Mononuclear cell (primary cell): ENCODE data around the gene ZNF821. TPM values are rescaled to one million over a fixed set of nuclear protein-coding genes. Genes with fewer than 3 reads are reported as not detected.
"Not testable (repeated sequence)": the region's sequence is repeated elsewhere in the genome, so short reads cannot be mapped to it uniquely, and the experiment has no call there.

ENCODE experiments used
- H3K27me3 ChIP-seq: 2 replicates; pipeline ENCODE4 v1.6.0; 2011; ENCODE audit warnings: low read length, control low read depth; ENCODE audit not compliant: insufficient read depth
- H3K4me1 ChIP-seq: 2 replicates; pipeline ENCODE4 v1.5.1; 2011; ENCODE audit warnings: mild to moderate bottlenecking, low read length, control low read depth; ENCODE audit not compliant: insufficient read depth
- H3K4me3 ChIP-seq: 2 replicates; pipeline ENCODE4 v1.5.1; 2011; ENCODE audit warnings: mild to moderate bottlenecking, low read length, moderate library complexity
- H3K9me3 ChIP-seq: 2 replicates; pipeline ENCODE4 v1.5.1; 2011; ENCODE audit warnings: low read depth, mild to moderate bottlenecking, control low read depth, low read length
- total RNA-seq: library from RNA; depleted of rRNA; stranded (reverse); fragments of >200 nt; gene quantifications from one replicate; pipeline ENCODE4 v1.2.3, GENCODE V29; 2012

ZNF821 gene
- total RNA-seq, 1 donor = 15.1 TPM

DNA sequence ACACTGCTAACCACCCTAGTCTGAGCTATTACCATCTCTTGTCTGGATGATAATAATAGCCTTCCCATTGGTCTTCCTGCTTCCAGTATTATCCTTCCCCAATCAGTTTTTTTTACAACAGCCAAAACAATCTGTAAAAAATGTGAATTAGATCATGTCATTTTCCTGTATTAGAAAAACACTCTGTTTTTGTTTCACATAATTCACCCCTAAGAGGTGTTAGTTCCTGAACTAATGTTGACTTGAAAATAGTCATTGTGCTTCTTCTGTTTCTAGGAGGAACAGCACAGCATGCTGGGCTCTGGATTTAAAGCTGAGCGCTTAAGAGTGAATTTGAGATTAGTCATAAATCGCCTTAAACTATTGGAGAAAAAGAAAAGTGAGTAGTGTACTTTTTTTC lies 31.4 kb upstream of the ZNF821 start:
- H3K4me1 ChIP-seq = peaks cover 17% of the 10 kb centered on the region

DNA sequence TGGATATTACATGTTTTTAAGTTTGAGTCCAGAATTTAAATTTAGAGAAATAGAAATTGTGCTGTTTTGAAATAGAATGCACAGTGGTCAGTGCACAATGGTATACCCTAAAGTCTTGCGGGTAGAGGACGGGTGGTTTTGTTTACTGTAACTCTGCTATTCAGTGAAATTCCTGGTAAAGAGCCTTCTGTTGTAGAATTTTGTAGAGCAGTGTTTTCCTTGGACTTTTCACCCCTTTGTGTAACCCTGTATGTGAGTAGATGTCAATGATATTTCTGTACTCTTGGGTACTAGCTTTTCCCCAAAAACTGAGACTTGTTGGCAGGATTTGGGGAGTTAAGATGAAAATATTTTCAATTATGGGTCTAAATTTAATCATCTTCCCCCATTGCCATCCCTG lies 30.8 kb upstream of the ZNF821 start:
- Histone ChIP-seq H3K9me3 (no peaks in the 10 kb centered on the region), H3K4me1 (peaks cover 17% of the 10 kb centered on the region), H3K4me3 (no peak overlapping the region), H3K27me3 (no peaks in the 10 kb centered on the region)

More for the DNA sequence above, 31.4 kb upstream of the ZNF821 start:
- Histone ChIP-seq H3K9me3 (no peaks in the 10 kb centered on the region), H3K27me3 (no peaks in the 10 kb centered on the region), H3K4me3 (no peak overlapping the region)

DNA sequence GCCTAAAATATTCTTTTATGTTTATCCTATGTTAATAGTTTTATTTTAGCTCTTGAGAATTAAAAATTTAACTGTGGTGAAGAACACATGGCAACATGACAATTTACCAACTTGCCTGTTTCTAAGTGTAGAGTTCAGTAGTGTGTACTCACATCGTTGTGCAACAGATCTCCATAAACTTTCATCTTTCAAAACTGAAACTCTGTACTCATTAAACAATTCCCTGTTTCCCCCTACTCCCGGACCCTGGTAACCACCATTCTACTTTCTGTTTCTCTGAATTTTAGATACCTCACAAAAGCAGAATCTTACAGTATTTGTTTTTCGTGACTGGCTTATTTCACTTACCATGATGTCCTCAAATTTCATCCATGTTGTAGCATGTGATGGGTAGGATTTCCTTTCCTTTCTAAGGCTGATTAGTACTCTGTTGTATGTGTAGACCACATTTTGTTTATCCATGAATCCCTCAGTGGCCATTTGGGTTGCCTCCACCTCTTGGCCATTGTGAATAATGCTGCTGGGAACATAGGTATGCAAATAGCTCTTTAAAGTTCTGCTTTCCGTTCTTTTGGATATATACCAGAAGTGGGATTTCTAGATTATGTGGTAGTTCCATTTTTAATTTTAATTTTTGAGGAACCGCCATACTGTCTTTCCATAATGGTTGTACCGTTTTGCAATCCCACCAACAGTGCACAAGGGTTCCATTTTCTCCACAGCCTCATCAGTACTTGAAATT lies 28.7 kb upstream of the ZNF821 start:
- Histone ChIP-seq H3K9me3 (no peaks in the 10 kb centered on the region), H3K27me3 (no peaks in the 10 kb centered on the region), H3K4me1 (peaks cover 20% of the 10 kb centered on the region), H3K4me3 (no peak overlapping the region)

DNA sequence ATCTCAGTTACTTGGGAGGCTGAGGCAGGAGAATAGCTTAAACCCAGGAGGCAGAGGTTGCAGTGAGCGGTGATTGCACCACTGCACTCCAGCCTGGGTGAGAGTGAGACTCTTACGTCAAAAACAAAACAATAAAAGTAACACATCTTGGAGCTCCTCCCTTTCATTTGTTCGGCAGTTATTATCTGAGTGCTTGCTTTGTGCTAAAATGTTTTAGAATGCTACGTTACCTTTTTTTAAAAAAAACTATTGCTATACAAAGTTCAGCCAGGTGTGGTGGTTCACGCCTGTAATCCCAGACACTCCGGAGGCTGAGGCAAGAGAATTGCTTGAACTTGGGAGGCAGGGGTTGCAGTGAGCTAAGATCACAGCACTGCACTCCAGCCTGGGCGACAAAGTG lies 27.1 kb upstream of the ZNF821 start:
- Histone ChIP-seq H3K9me3 (no peaks in the 10 kb centered on the region), H3K4me3 (no peak overlapping the region), H3K4me1 (peaks cover 28% of the 10 kb centered on the region)

DNA sequence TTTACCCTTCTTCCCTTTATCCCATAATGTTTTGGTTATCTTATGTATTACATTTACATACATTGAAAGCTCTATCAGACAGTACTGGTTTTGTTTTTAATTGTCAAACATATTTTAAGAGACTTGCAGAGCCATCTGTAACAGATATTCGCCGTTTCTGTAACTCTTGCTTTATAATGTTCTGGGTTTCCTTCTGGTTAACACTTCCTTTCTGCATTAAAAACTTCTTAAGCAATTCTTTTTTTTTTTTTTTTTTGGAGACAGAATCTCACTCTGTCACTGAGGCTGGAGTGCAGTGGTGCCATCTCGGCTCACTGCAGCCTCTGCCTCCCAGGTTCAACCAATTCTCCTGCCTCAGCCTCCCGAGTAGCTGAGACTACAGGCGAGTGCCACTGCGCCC lies 21.8 kb upstream of the ZNF821 start:
- H3K4me1 ChIP-seq = peaks cover 51% of the 10 kb centered on the region
- H3K27me3 ChIP-seq, H3K4me3 ChIP-seq, H3K9me3 ChIP-seq: not testable (repeated sequence)

More for the DNA sequence above, 27.1 kb upstream of the ZNF821 start:
- no peaks in the 10 kb centered on the region for H3K27me3 ChIP-seq

DNA sequence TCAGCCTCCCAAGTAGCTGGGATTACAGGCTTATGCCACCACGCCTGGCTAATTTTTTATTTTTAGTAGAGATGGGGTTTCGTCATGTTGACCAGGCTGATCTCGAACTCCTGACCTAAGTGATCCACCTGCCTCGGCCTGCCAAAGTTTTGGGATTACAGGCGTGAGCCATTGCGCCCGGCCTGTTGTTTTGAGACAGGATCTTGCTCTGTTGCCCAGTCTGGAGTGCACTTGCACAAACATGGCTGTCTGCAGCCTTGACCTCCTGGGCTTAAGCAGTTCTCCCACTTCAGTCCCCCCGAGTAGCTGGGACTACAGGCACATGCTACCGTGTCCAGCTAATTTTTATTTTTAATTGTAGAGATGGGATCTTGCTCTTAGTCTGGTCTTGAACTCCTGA lies 20.3 kb upstream of the ZNF821 start:
- peaks cover 66% of the 10 kb centered on the region for H3K4me1 ChIP-seq
- H3K4me3 ChIP-seq = no peak overlapping the region
- no peaks in the 10 kb centered on the region for H3K27me3 ChIP-seq
- no peaks in the 10 kb centered on the region for H3K9me3 ChIP-seq

DNA sequence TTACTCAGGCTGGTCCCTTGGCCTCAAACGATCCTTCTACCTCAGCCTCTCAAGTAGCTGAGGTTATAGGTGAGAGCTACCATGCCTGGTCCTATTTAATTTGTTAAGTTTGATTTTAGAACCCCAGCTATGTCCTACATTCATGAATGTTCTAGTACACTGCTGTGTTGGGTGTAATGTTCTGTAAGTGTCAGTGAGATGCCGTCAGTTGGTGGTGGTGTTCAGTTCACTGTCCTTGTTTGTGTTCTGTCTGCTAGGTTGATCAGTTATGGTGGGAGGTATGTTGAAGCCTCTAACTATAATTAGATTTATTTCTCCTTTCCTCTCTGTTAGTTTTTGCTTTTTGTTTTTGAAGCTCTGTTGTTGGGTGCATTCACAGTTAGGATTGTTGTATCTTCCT lies 19.6 kb upstream of the ZNF821 start:
- Histone ChIP-seq H3K4me3 (no peak overlapping the region), H3K9me3 (no peaks in the 10 kb centered on the region), H3K27me3 (no peaks in the 10 kb centered on the region), H3K4me1 (peaks cover 64% of the 10 kb centered on the region)

DNA sequence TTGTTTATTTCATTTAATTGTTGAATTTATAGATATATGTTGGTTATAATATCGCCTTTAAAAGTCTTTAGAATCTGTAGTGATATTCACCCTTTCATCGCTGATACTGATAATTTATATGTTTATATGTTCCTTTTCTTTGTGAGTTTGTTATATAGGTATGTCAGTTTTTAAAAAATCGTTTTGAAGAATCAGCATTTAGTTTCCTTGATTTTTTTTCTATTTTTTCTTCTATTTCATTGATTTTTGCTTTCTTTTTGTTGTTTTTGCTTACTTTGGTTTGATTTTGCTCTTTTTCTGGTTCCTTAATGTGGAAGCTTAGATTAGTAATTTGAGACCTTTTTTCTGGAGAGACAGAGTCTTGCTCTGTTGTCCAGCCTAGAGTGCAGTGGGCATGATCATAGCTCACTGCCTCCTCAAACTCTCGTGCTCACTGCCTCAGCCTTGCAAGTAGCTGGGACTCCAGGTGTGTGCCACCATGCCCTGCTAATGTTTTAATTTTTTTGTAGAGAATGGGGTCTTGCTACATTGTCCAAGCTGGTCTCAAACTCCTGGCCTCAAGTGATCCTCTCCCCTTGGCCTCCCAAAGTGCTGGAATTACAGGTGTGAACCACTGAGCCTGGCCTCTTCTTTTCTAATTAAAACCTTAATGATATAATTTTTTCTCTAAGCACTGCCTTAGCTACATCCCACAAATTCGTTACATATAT lies 18.8 kb upstream of the ZNF821 start:
- H3K4me3 ChIP-seq = no peak overlapping the region
- peaks cover 67% of the 10 kb centered on the region for H3K4me1 ChIP-seq
- no peaks in the 10 kb centered on the region for H3K9me3 ChIP-seq
- H3K27me3 ChIP-seq = no peaks in the 10 kb centered on the region

DNA sequence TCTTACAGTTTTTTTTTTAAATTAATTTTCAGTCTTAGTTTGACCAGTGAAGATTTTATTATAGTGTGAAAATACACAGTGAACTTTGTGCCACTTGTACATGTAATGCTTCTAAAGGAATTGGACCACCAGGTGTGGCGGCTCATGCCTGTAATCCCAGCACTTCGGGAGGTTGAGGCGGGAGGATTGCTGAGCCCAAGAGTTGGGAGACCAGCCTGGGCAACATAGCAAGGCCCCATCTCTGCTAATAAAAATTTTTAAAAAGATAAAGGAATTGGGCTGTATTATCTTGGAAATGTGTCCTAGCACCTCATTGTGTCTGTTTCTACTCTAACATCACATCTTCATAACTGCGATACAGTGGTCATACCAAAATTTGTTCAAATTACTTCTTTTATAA lies 15.2 kb upstream of the ZNF821 start:
- Histone ChIP-seq H3K9me3 (no peaks in the 10 kb centered on the region), H3K4me1 (peaks cover 64% of the 10 kb centered on the region), H3K4me3 (no peak overlapping the region), H3K27me3 (no peaks in the 10 kb centered on the region)

DNA sequence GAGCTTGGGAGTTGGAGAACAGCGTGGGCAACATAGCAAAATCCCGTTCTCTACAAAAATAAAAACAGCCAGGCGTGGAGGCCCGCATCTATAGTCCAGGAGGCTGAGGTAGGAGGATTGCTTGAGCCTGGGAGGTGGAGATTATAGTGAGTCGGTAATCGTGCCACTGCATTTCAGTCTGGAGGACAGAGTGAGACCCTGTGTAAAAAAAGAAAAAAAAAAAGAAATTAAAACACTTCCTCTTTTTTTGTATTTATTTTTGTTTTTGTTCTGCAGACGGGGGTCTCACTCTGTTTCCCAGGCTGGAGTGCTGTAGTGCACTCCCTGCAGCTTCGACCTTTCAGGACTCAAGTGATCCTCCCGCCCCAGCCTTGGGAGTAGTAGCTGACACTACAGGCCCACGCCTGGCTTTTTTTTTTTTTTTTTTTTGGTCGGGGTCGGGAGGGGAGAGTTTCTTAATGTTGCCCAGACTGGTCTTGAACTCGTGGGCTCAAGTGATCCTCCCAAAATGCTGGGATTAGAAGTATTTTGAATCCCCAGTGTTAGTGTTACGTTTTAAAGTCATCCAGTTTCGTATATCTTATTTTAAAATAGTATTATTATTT lies 12.9 kb upstream of the ZNF821 start:
- no peaks in the 10 kb centered on the region for H3K27me3 ChIP-seq
- H3K4me3 ChIP-seq = peak overlapping the region; percentile 99
- peaks cover 59% of the 10 kb centered on the region for H3K4me1 ChIP-seq
- no peaks in the 10 kb centered on the region for H3K9me3 ChIP-seq

DNA sequence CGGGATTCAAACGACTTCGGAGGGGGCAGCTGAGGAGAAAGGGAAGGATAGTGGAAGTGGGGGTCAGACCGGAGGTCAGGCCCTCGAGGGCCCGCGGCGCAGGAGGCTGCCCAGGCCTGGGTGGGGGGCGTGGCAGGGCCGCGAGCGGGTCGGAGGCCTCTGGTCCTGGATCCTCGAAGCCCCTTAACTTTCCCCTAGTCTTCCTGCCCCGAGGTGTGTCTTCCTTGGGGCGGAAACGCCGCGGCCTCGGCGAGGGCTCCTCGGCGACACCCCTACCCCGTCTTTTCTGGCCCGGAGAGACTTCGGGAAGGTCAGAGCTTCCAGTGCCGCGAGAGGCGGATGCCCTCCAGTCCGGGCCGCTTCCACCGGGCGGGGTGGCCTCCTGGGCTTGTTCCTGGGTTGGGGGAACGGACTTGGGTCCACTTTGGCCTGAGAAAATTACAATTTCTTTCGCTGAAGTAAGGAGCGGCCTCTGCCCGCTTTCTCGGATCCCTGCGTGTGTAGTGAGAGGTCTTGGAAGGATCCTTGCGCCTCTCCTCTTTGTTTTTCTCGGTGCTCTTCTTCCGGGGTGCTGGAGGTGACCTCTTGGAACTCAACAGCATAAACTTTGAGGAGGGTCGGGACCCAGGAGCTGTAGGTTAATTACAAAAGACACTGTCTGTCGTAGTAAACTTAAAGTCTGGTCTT lies 11.8 kb upstream of the ZNF821 start:
- peaks cover 56% of the 10 kb centered on the region for H3K4me1 ChIP-seq
- H3K4me3 ChIP-seq = peak overlapping the region; percentile 99
- no peaks in the 10 kb centered on the region for H3K27me3 ChIP-seq
- H3K9me3 ChIP-seq = no peaks in the 10 kb centered on the region

DNA sequence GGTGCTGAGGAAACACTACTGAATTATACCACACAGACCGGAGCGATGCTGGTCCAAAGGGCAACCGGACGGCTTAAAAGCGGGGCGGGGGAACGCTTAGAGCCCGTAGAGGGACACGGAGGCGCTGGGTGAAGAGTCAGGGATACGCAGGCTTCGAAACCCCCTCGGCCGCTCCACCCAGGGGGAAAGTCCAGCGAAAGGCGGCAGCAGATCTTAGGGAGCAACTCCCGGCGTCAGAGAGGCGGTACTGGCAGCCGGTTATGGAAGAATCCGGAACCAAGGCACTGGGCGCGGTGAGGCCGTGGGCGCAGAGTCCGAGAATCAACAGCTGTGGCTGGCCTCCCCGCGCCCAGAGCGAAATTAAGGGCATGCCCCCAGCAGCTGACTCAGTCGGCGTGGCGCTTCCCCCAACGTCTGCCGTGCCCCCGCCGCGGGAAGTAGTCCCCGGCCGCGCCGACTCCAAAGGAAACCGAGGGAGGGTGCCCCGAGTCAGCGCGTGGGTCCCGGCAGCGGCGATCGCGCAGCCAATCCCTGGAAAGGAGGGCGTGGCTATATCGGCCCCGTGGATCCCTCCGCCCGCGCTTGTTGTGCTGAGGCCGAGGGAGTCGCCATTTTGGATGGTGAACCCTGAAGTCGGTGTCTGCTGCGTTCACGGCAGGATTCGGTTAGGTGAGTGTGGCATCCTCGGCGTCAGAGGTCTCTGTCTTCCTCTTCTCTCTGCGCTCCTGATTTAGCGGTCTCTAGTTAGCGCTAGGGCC lies 11.1 kb upstream of the ZNF821 start, which contains the start of gene IST1:
IST1 (plus strand) TSS at position 611 of the 758 bp plus-strand sequence. CDS start 20,110 bp downstream, outside the sequence.
- no peaks in the 10 kb centered on the region for H3K27me3 ChIP-seq
- H3K4me3 ChIP-seq = peak within 1 kb of the TSS; percentile 99
- no peaks in the 10 kb centered on the region for H3K9me3 ChIP-seq
- peaks cover 48% of the 10 kb centered on the region for H3K4me1 ChIP-seq

DNA sequence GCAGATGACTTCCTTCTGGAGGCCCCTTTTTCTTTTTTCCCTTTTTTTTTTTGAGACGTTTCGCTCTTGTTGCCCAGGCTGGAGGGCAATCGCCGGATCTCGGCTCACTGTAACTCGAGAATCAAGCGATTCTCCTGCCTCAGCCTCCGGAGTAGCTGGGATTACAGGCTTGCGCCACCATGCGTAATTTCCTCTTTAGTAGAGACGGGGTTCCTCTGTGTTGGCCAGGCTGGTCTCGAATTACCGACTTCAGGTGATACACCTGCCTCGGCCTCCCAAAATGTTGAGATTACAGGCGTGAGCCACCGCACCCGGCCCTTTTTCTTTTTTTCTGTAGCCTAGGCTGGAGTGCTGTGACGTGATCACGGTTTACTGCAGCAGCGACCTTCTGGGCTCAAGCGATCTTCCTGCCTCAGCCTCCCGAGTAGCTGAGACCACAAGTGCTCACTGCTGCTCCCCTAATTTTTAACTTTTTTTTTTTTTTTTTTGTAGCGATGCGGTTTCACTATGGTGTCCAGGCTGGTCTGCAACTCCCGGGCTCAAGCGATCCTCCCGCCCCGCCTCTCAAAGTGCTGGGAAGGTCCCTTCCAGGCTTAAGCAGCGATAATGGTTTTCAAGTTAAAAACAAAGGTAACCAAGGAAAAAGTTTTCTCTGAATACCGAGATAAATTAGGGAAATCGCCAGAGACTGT lies 10.4 kb upstream of the ZNF821 start:
- Histone ChIP-seq H3K27me3 (no peaks in the 10 kb centered on the region), H3K9me3 (no peaks in the 10 kb centered on the region), H3K4me1 (peaks cover 41% of the 10 kb centered on the region), H3K4me3 (peak overlapping the region; percentile 99)

DNA sequence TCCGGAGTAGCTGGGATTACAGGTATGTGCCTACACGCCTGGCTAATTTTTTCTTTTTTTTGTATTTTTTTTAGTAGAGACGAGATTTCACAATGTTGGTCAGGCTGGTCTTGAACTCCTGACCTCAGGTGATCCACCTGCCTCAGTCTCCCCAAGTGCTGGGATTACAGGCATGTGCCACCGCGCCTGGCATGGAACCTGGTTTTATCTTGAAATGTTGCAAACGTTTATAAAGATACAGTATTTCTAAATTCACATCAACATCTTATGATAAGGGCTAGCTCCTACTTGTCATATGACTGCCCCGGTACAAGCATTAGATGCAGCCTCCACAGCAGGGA lies 9.9 kb upstream of the ZNF821 start:
- Histone ChIP-seq H3K9me3 (no peaks in the 10 kb centered on the region), H3K27me3 (no peaks in the 10 kb centered on the region), H3K4me3 (peak overlapping the region; percentile 99), H3K4me1 (peaks cover 37% of the 10 kb centered on the region)
